Measurements from ENCODE around the gene GRB14.
"Not testable (repeated sequence)": the region's sequence is repeated elsewhere in the genome, so short reads cannot be mapped to it uniquely, and the experiment has no call there.

Gene GRB14

GRCh38 chr2:164560181-164560792, 61.0 kb downstream of the GRB14 start:
- no peak for DNase-seq (ENCODE audit: extremely low read depth in 1 of 2, low read depth in 1 of 2)

- no peak for DNase-seq (ENCODE audit: extremely low read depth in 1 of 2, low read depth in 1 of 2)
These were observed 62.8 kb downstream of the GRB14 start for GRCh38 chr2:164558450-164558849.

- no peak for DNase-seq (ENCODE audit: extremely low read depth in 1 of 2, low read depth in 1 of 2)
These were observed 66.8 kb downstream of the GRB14 start for GRCh38 chr2:164554487-164554886.

- DNase-seq (ENCODE audit: extremely low read depth in 1 of 2, low read depth in 1 of 2) = no peak
These were observed 69.8 kb downstream of the GRB14 start for GRCh38 chr2:164551519-164551918.

- DNase-seq (ENCODE audit: extremely low read depth in 1 of 2, low read depth in 1 of 2) = not testable (repeated sequence)
These were observed 71.6 kb downstream of the GRB14 start for GRCh38 chr2:164549705-164550104.

GRCh38 chr2:164545484-164545883, 75.8 kb downstream of the GRB14 start:
- no peak for DNase-seq (ENCODE audit: extremely low read depth in 1 of 2, low read depth in 1 of 2)

- no peak for DNase-seq (ENCODE audit: extremely low read depth in 1 of 2, low read depth in 1 of 2)
These were observed 78.7 kb downstream of the GRB14 start for GRCh38 chr2:164542581-164543021.

GRCh38 chr2:164538240-164538866, 82.9 kb downstream of the GRB14 start:
- no peak for DNase-seq (ENCODE audit: extremely low read depth in 1 of 2, low read depth in 1 of 2)

GRCh38 chr2:164535280-164536025, 85.8 kb downstream of the GRB14 start:
- no peak for DNase-seq (ENCODE audit: extremely low read depth in 1 of 2, low read depth in 1 of 2)

GRCh38 chr2:164530464-164530863, 90.8 kb downstream of the GRB14 start:
- no peak for DNase-seq (ENCODE audit: extremely low read depth in 1 of 2, low read depth in 1 of 2)

GRCh38 chr2:164523726-164524125, 97.6 kb downstream of the GRB14 start:
- DNase-seq (ENCODE audit: extremely low read depth in 1 of 2, low read depth in 1 of 2) = no peak

- DNase-seq (ENCODE audit: extremely low read depth in 1 of 2, low read depth in 1 of 2) = no peak
These were observed 98.3 kb downstream of the GRB14 start for GRCh38 chr2:164523009-164523408.

- DNase-seq (ENCODE audit: extremely low read depth in 1 of 2, low read depth in 1 of 2) = no peak
These were observed 98.7 kb downstream of the GRB14 start for GRCh38 chr2:164522561-164522981.

GRCh38 chr2:164515734-164516133, 105.5 kb downstream of the GRB14 start:
- DNase-seq (ENCODE audit: extremely low read depth in 1 of 2, low read depth in 1 of 2) = no peak

GRCh38 chr2:164515030-164515429, 106.3 kb downstream of the GRB14 start:
- DNase-seq (ENCODE audit: extremely low read depth in 1 of 2, low read depth in 1 of 2) = no peak

- no peak for DNase-seq (ENCODE audit: extremely low read depth in 1 of 2, low read depth in 1 of 2)
These were observed 106.8 kb downstream of the GRB14 start for GRCh38 chr2:164514491-164514890.

- no peak for DNase-seq (ENCODE audit: extremely low read depth in 1 of 2, low read depth in 1 of 2)
These were observed 108.4 kb downstream of the GRB14 start for GRCh38 chr2:164512871-164513270.

GRCh38 chr2:164511738-164512137, 109.5 kb downstream of the GRB14 start:
- no peak for DNase-seq (ENCODE audit: extremely low read depth in 1 of 2, low read depth in 1 of 2)

GRCh38 chr2:164510895-164511294, 110.4 kb downstream of the GRB14 start:
- no peak for DNase-seq (ENCODE audit: extremely low read depth in 1 of 2, low read depth in 1 of 2)

GRCh38 chr2:164509137-164509877, 112.0 kb downstream of the GRB14 start:
- DNase-seq (ENCODE audit: extremely low read depth in 1 of 2, low read depth in 1 of 2) = no peak

GRCh38 chr2:164504253-164504652, 117.0 kb downstream of the GRB14 start:
- no peak for DNase-seq (ENCODE audit: extremely low read depth in 1 of 2, low read depth in 1 of 2)

All from stimulated activated CD8-positive, alpha-beta memory T cell treated with anti-CD3 and anti-CD28 coated beads, Interleukin-7, amount 100 ng/mL, for 48 hours (primary cell).